ENCODE measurements around the gene RAB28. TPM values are rescaled to one million over a fixed set of nuclear protein-coding genes. Genes with fewer than 3 reads are reported as not detected.

The RAB28 gene
- total and polyA plus RNA-seq, 9 of the 15 experiments (the other 6 are each of a cell fraction or from before 2014, with no cell fraction given), result 6.7 to 40.4 (median 23.0) TPM

DNA sequence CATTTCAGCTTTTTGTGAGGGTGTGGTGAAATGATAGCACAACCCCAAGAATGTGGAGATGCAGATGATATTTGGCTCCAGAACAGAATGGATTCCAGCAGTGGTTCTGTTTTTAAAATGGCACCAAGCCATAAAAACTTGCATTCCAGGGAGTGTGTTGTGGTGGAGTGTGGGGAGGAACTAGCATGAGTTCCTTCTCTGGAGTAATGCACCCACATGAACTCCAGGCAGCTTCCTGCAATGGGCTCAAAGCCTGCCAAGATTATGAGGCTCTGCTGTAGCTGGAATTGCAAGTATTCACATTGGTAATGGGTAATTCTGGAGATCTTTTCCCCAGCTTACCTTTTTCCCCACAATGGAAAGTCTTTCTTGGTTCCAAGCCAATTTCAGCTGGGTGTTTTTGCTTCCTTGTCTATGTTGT, 161.4 kb downstream of the RAB28 start:
- no TSS peak for BruUV-seq (replicated peaks)
- Histone ChIP-seq H3K79me2 (ENCODE audit: control insufficient read depth, insufficient read depth, low read length) (no peaks in the 10 kb centered on the region), H3K9me3 (replicated peaks; ENCODE audit: control insufficient read depth, insufficient read depth, low read depth, low read length) (no peaks in the 10 kb centered on the region), H4K20me1 (replicated peaks; ENCODE audit: control insufficient read depth, insufficient read depth, low read length) (no peaks in the 10 kb centered on the region), H3K4me1 (replicated peaks in 1 of 2; ENCODE audit: control insufficient read depth in 2 of 2, insufficient read depth in 2 of 2, low read length in 2 of 2) (peaks cover 0 to 4% of the 10 kb centered on the region in 2 experiments; a peak in 1 of 5 replicates), H3K9me1 (ENCODE audit: control insufficient read depth, insufficient read depth, low read length) (no peaks in the 10 kb centered on the region), H3K27ac (ENCODE audit: extremely low read depth, low read depth, low read length) (no peak overlapping the region), H2AFZ (ENCODE audit: low read depth, low read length) (no peak overlapping the region), H3K36me3 (ENCODE audit: control insufficient read depth, insufficient read depth, low read length) (no peaks in the 10 kb centered on the region), H3K4me3 (no peak overlapping the region), H3K9ac (ENCODE audit: insufficient read depth in 1 of 2, low read depth in 2 of 2, low read length in 2 of 2) (no peak overlapping the region), H3K4me2 (ENCODE audit: insufficient read depth, low read length) (no peak overlapping the region), H3K27me3 (ENCODE audit: control insufficient read depth in 2 of 2, insufficient read depth in 2 of 2, low read length in 2 of 2) (no peaks in the 10 kb centered on the region)
- DNase-seq (ENCODE audit: extremely low read depth in 1 of 4, low spot score in 3 of 4), result no peak
- ATAC-seq, result no peak
- intact Hi-C loops (cut with micrococcal nuclease), result no loop called here
- in situ Hi-C loops (cut with MboI), result no loop called here
- no peak for FAIRE-seq
- POLR2A ChIA-PET, result no interaction called here
- CTCF ChIA-PET (ENCODE audit: low intra/inter-chr PET ratio), result no interaction called here
- TF ChIP-seq ESRRB (CRISPR knock-in tag; IDR thresholded peaks at IDR 0.05; ENCODE audit: borderline replicate concordance), result no peak
- no peak for TF ChIP-seq ZSCAN32 (CRISPR knock-in tag; IDR thresholded peaks at IDR 0.05)
- TF ChIP-seq, protein P1, sequence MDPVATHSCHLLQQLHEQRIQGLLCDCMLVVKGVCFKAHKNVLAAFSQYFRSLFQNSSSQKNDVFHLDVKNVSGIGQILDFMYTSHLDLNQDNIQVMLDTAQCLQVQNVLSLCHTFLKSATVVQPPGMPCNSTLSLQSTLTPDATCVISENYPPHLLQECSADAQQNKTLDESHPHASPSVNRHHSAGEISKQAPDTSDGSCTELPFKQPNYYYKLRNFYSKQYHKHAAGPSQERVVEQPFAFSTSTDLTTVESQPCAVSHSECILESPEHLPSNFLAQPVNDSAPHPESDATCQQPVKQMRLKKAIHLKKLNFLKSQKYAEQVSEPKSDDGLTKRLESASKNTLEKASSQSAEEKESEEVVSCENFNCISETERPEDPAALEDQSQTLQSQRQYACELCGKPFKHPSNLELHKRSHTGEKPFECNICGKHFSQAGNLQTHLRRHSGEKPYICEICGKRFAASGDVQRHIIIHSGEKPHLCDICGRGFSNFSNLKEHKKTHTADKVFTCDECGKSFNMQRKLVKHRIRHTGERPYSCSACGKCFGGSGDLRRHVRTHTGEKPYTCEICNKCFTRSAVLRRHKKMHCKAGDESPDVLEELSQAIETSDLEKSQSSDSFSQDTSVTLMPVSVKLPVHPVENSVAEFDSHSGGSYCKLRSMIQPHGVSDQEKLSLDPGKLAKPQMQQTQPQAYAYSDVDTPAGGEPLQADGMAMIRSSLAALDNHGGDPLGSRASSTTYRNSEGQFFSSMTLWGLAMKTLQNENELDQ (CRISPR knock-in tag; IDR thresholded peaks at IDR 0.05; ENCODE audit: borderline replicate concordance), result no peak
- no peak for TF ChIP-seq ETV6 (IDR thresholded peaks at IDR 0.05; ENCODE audit: borderline replicate concordance in 1 of 2, low read depth in 2 of 2, low read length in 1 of 2)
- TF ChIP-seq ETV6 (CRISPR knock-in tag; IDR thresholded peaks at IDR 0.05; ENCODE audit: borderline replicate concordance), result no peak
- TF ChIP-seq ZNF445 (CRISPR knock-in tag; IDR thresholded peaks at IDR 0.05; ENCODE audit: low read depth), result no peak
- no peak for TF ChIP-seq BDP1 (IDR thresholded peaks at IDR 0.05; ENCODE audit: insufficient read depth, insufficient read length)
- TF ChIP-seq SMARCB1 (IDR thresholded peaks at IDR 0.05; ENCODE audit: insufficient read length, low read depth), result no peak
- no peak for TF ChIP-seq COPS2 (conservative IDR thresholded peaks at IDR 0.05)
- TF ChIP-seq, protein P2, sequence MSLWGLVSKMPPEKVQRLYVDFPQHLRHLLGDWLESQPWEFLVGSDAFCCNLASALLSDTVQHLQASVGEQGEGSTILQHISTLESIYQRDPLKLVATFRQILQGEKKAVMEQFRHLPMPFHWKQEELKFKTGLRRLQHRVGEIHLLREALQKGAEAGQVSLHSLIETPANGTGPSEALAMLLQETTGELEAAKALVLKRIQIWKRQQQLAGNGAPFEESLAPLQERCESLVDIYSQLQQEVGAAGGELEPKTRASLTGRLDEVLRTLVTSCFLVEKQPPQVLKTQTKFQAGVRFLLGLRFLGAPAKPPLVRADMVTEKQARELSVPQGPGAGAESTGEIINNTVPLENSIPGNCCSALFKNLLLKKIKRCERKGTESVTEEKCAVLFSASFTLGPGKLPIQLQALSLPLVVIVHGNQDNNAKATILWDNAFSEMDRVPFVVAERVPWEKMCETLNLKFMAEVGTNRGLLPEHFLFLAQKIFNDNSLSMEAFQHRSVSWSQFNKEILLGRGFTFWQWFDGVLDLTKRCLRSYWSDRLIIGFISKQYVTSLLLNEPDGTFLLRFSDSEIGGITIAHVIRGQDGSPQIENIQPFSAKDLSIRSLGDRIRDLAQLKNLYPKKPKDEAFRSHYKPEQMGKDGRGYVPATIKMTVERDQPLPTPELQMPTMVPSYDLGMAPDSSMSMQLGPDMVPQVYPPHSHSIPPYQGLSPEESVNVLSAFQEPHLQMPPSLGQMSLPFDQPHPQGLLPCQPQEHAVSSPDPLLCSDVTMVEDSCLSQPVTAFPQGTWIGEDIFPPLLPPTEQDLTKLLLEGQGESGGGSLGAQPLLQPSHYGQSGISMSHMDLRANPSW (CRISPR knock-in tag; IDR thresholded peaks at IDR 0.05), result no peak
- no peak for TF ChIP-seq ZNF197 (CRISPR knock-in tag; IDR thresholded peaks at IDR 0.05; ENCODE audit: low read depth)
- no peak for TF ChIP-seq MYBL2 (IDR thresholded peaks at IDR 0.05; ENCODE audit: low read depth)
- no peak for TF ChIP-seq MYBL2 (CRISPR knock-in tag; IDR thresholded peaks at IDR 0.05; ENCODE audit: borderline replicate concordance)
- no peak for TF ChIP-seq RBFOX2 (IDR thresholded peaks at IDR 0.05; ENCODE audit: low read depth, low read length)
- no peak for TF ChIP-seq JUNB (CRISPR knock-in tag; conservative IDR thresholded peaks at IDR 0.05)
- TF ChIP-seq FOXK2 (conservative IDR thresholded peaks at IDR 0.05 in 1 of 2, IDR thresholded peaks at IDR 0.05 in 1 of 2; ENCODE audit: low read depth in 2 of 2), result no peak
- no peak for TF ChIP-seq HSF4 (CRISPR knock-in tag; IDR thresholded peaks at IDR 0.05; ENCODE audit: borderline replicate concordance)
- TF ChIP-seq HNRNPL (IDR thresholded peaks at IDR 0.05; ENCODE audit: low read depth, low read length), result no peak
- TF ChIP-seq BRD4 (IDR thresholded peaks at IDR 0.05), result no peak
- no peak for TF ChIP-seq PYGO2 (tag; IDR thresholded peaks at IDR 0.05)
